CD4-positive, alpha-beta memory T cell (primary cell): ENCODE measurements around the gene MILR1. TPM values are rescaled to one million over a fixed set of nuclear protein-coding genes. Genes with fewer than 3 reads are reported as not detected.
"Not testable (repeated sequence)": the region's sequence is repeated elsewhere in the genome, so short reads cannot be mapped to it uniquely, and the experiment has no call there.

Source experiments
- CTCF ChIA-PET: fragments of 350-600 bp; sonication (Branson Sonifier 250); formaldehyde crosslinking; loops from one replicate; lab custom pipeline; 2021; ENCODE audit warnings: inconsistent platforms; ENCODE audit not compliant: partially characterized antibody; lab: Charles Lee
- POLR2A ChIA-PET: fragments of 350-600 bp; sonication (Branson Sonifier 250); formaldehyde crosslinking; loops from one replicate; lab custom pipeline; 2021; ENCODE audit not compliant: partially characterized antibody; lab: Charles Lee
- DNase-seq, 5 donors: peaks; one replicate each; pipeline versions ENCODE4 v3.0.0 to v3.0.0-alpha.2; 2020 to 2022; ENCODE audit warnings: mixed read lengths in 1 of 5
- H3K27ac ChIP-seq: one replicate; pipeline ENCODE4 v1.7.0; 2013; ENCODE audit warnings: low read depth, low read length
- H3K27me3 ChIP-seq: 2 replicates; pipeline ENCODE4 v1.7.0; 2013; ENCODE audit warnings: mild to moderate bottlenecking, low read length, moderate library complexity; ENCODE audit not compliant: insufficient read depth
- H3K36me3 ChIP-seq: 2 replicates; pipeline ENCODE4 v1.7.0; 2013; ENCODE audit warnings: mild to moderate bottlenecking, low read length, moderate library complexity; ENCODE audit not compliant: insufficient read depth
- H3K4me1 ChIP-seq: 2 replicates; pipeline ENCODE4 v1.7.0; 2013; ENCODE audit warnings: mild to moderate bottlenecking, low read length, moderate library complexity; ENCODE audit not compliant: insufficient read depth
- H3K4me3 ChIP-seq, 2 donors: one replicate each; pipeline ENCODE4 v1.7.0; 2013; ENCODE audit warnings: low read length in 2 of 2, mild to moderate bottlenecking in 1 of 2
- H3K9me3 ChIP-seq, 2 donors: one replicate each; pipeline ENCODE4 v1.7.0; 2013; ENCODE audit warnings: low read length in 2 of 2, control low read depth in 1 of 2; ENCODE audit not compliant: control insufficient read depth in 1 of 2
- H3K27ac Mint-ChIP-seq, 7 donors: one replicate each; pipeline ENCODE4 v1.8.0; 2020 to 2021; ENCODE audit warnings: mixed read lengths in 7 of 7, mild to moderate bottlenecking in 6 of 7, inconsistent platforms in 3 of 7, moderate library complexity in 3 of 7
- H3K27me3 Mint-ChIP-seq, 2 donors: one replicate each; pipeline ENCODE4 v1.8.0; 2020 to 2021; ENCODE audit warnings: mixed read lengths in 2 of 2
- H3K36me3 Mint-ChIP-seq, 2 donors: one replicate each; pipeline ENCODE4 v1.8.0; 2020 to 2021; ENCODE audit warnings: mixed read lengths in 2 of 2, inconsistent platforms in 1 of 2, mild to moderate bottlenecking in 1 of 2
- H3K4me1 Mint-ChIP-seq, 4 donors: one replicate each; pipeline ENCODE4 v1.8.0; 2020 to 2021; ENCODE audit warnings: mixed read lengths in 4 of 4, mild to moderate bottlenecking in 1 of 4
- H3K4me3 Mint-ChIP-seq, 8 donors: one replicate each; pipeline ENCODE4 v1.8.0; 2020 to 2021; ENCODE audit warnings: mixed read lengths in 8 of 8, mild to moderate bottlenecking in 7 of 8, moderate library complexity in 6 of 8, inconsistent platforms in 3 of 8
- H3K9me3 Mint-ChIP-seq, 8 donors: one replicate each; pipeline ENCODE4 v1.8.0; 2020 to 2021; ENCODE audit warnings: mixed read lengths in 8 of 8, mild to moderate bottlenecking in 5 of 8, inconsistent platforms in 3 of 8, moderate library complexity in 1 of 8
- intact Hi-C: fragments of 100-400 bp; cut with micrococcal nuclease; formaldehyde crosslinking; loops from one replicate; pipeline ENCODE4 v1.15.1; 2023
- polyA plus RNA-seq, 2 donors: library from polyadenylated mRNA; unstranded; fragments of 300-500 nt; fragmentation: Illumina TruSeq; gene quantifications; one replicate each; pipeline ENCODE4 v1.2.3, GENCODE V29; 2021
- total RNA-seq, 2 experiments: library from RNA; stranded (reverse); gene quantifications; one replicate each; pipeline ENCODE4 v1.2.3, GENCODE V29; 2021

MILR1 gene
- total and polyA plus RNA-seq, 4 experiments from 2014 or later: 0.55 to 0.90 TPM; not detected in 2

- H3K27me3 ChIP-seq: no peaks in the 10 kb centered on the region
- Mint-ChIP-seq H3K36me3 (no peaks in the 10 kb centered on the region), H3K27me3 (peaks cover 0 to 1% of the 10 kb centered on the region in 2 donors), H3K9me3 (no peaks in the 10 kb centered on the region), H3K27ac (peak overlapping the region in 1 of 7 donors; percentile 42), H3K4me1 (peaks cover 0 to 3% (median 0%) of the 10 kb centered on the region in 4 donors), H3K4me3 (no peak overlapping the region)
- peaks cover 5% of the 10 kb centered on the region for H3K4me1 ChIP-seq
- ChIA-PET CTCF (interaction anchor here (0.6 to 12.6 kb wide), 45 partner anchors 10 to 1746 kb away, joined by 3 to 287 read pairs (median 6); partner anchors contain the start of genes CEP95, DDX5 and POLG2), POLR2A (interaction anchor here (0.6 to 2.6 kb wide), 9 partner anchors 74 to 291 kb away, joined by 3 to 57 read pairs (median 3); partner anchors contain the start of genes CEP95, DDX5 and POLG2)
- H3K27ac ChIP-seq: no peak overlapping the region
- H3K4me3 ChIP-seq: no peak overlapping the region
- intact Hi-C loops: loop anchor here (1.0 kb wide), 3 partner anchors 70 to 111 kb away; no protein-coding TSS in a partner anchor
- peak; percentile 39 to 70 (median 63) for DNase-seq
- H3K36me3 ChIP-seq: no peaks in the 10 kb centered on the region
- H3K9me3 ChIP-seq: no peaks in the 10 kb centered on the region
These were observed 30.2 kb upstream of the MILR1 start for GRCh38 chr17:64418506-64419339.

GRCh38 chr17:64420143-64420670, 28.7 kb upstream of the MILR1 start:
- peaks cover 0 to 3% (median 0%) of the 10 kb centered on the region in 4 donors for H3K4me1 Mint-ChIP-seq
- no peak overlapping the region for H3K4me3 Mint-ChIP-seq
- intact Hi-C loops: loop anchor here (1.0 to 2.0 kb wide), 4 partner anchors 71 to 229 kb away; no protein-coding TSS in a partner anchor
- H3K27me3 Mint-ChIP-seq: peaks cover 0 to 1% of the 10 kb centered on the region in 2 donors
- Histone ChIP-seq H3K36me3 (no peaks in the 10 kb centered on the region), H3K27ac (no peak overlapping the region), H3K9me3 (no peaks in the 10 kb centered on the region), H3K27me3 (no peaks in the 10 kb centered on the region), H3K4me3 (no peak overlapping the region), H3K4me1 (peaks cover 5% of the 10 kb centered on the region)
- ChIA-PET POLR2A (interaction anchor here (0.6 to 2.7 kb wide), 9 partner anchors 22 to 1650 kb away, joined by 3 to 57 read pairs (median 3); partner anchors contain the start of genes CEP95, DDX5 and POLG2), CTCF (interaction anchor here (0.6 to 12.6 kb wide), 54 partner anchors 9 to 656 kb away, joined by 3 to 287 read pairs (median 6); partner anchors contain the start of genes CEP95, DDX5 and POLG2)
- H3K36me3 Mint-ChIP-seq: no peaks in the 10 kb centered on the region
- DNase-seq: peak in 4 of 5 donors; percentile 72 to 75 (median 73)
- no peak overlapping the region for H3K27ac Mint-ChIP-seq
- no peaks in the 10 kb centered on the region for H3K9me3 Mint-ChIP-seq

GRCh38 chr17:64422121-64422520, 26.8 kb upstream of the MILR1 start:
- H3K9me3 Mint-ChIP-seq, H3K36me3 ChIP-seq, H3K4me1 ChIP-seq, H3K4me3 ChIP-seq, H3K27me3 ChIP-seq, H3K27ac Mint-ChIP-seq, H3K9me3 ChIP-seq, H3K4me1 Mint-ChIP-seq, H3K36me3 Mint-ChIP-seq, H3K4me3 Mint-ChIP-seq, H3K27ac ChIP-seq, DNase-seq, intact Hi-C loops, H3K27me3 Mint-ChIP-seq: not testable (repeated sequence)
- ChIA-PET POLR2A (interaction anchor here (1.1 to 2.7 kb wide), 5 partner anchors 34 to 85 kb away, joined by 3 to 19 read pairs (median 7); partner anchors contain the start of genes CEP95, DDX5 and POLG2), CTCF (interaction anchor here (1.0 to 12.6 kb wide), 16 partner anchors 10 to 315 kb away, joined by 3 to 287 read pairs (median 24); partner anchors contain the start of genes CEP95, DDX5 and POLG2)

GRCh38 chr17:64423881-64424280, 25.0 kb upstream of the MILR1 start:
- CTCF ChIA-PET: interaction anchor here (11.9 to 12.6 kb wide), 2 partner anchors 67 to 105 kb away, joined by 257 to 287 read pairs; no protein-coding TSS in a partner anchor
- DNase-seq: no peak
- Histone ChIP-seq H3K36me3 (no peaks in the 10 kb centered on the region), H3K9me3 (no peaks in the 10 kb centered on the region), H3K4me1 (peaks cover 3% of the 10 kb centered on the region), H3K4me3 (no peak overlapping the region), H3K27me3 (no peaks in the 10 kb centered on the region), H3K27ac (no peak overlapping the region)
- Mint-ChIP-seq H3K4me3 (no peak overlapping the region), H3K9me3 (no peaks in the 10 kb centered on the region), H3K27me3 (peaks cover 0 to 1% of the 10 kb centered on the region in 2 donors), H3K4me1 (no peaks in the 10 kb centered on the region), H3K27ac (peak overlapping the region in 1 of 7 donors; percentile 25), H3K36me3 (no peaks in the 10 kb centered on the region)
- POLR2A ChIA-PET: interaction anchor here (0.7 kb wide), 1 partner anchor 55 kb away, joined by 3 read pairs; no protein-coding TSS in a partner anchor
- intact Hi-C loops: no loop called here

GRCh38 chr17:64424324-64424849, 24.5 kb upstream of the MILR1 start:
- POLR2A ChIA-PET: no interaction called here

GRCh38 chr17:64425191-64425590, 23.7 kb upstream of the MILR1 start:
- Histone ChIP-seq H3K9me3 (no peaks in the 10 kb centered on the region), H3K4me1 (no peaks in the 10 kb centered on the region), H3K27me3 (no peaks in the 10 kb centered on the region), H3K27ac (no peak overlapping the region), H3K36me3 (no peaks in the 10 kb centered on the region), H3K4me3 (no peak overlapping the region)
- Mint-ChIP-seq H3K4me1 (no peaks in the 10 kb centered on the region), H3K27ac (no peak overlapping the region), H3K4me3 (no peak overlapping the region), H3K9me3 (no peaks in the 10 kb centered on the region), H3K27me3 (peaks cover 0 to 1% of the 10 kb centered on the region in 2 donors), H3K36me3 (no peaks in the 10 kb centered on the region)
- ChIA-PET POLR2A (no interaction called here), CTCF (interaction anchor here (11.9 to 12.6 kb wide), 2 partner anchors 66 to 106 kb away, joined by 257 to 287 read pairs; no protein-coding TSS in a partner anchor)
- intact Hi-C loops: no loop called here
- no peak for DNase-seq

More at GRCh38 chr17:64424324-64424849, 24.5 kb upstream of the MILR1 start:
- H3K27ac ChIP-seq: no peak overlapping the region
- Mint-ChIP-seq H3K9me3 (no peaks in the 10 kb centered on the region), H3K4me1 (no peaks in the 10 kb centered on the region), H3K36me3 (no peaks in the 10 kb centered on the region), H3K4me3 (no peak overlapping the region), H3K27ac (no peak overlapping the region), H3K27me3 (peaks cover 0 to 1% of the 10 kb centered on the region in 2 donors)
- H3K36me3 ChIP-seq: no peaks in the 10 kb centered on the region
- CTCF ChIA-PET: interaction anchor here (11.9 to 12.6 kb wide), 2 partner anchors 67 to 106 kb away, joined by 257 to 287 read pairs; no protein-coding TSS in a partner anchor
- no peaks in the 10 kb centered on the region for H3K27me3 ChIP-seq
- no peak overlapping the region for H3K4me3 ChIP-seq
- no peaks in the 10 kb centered on the region for H3K9me3 ChIP-seq
- intact Hi-C loops: no loop called here
- no peaks in the 10 kb centered on the region for H3K4me1 ChIP-seq
- DNase-seq: no peak
